Measurements from ENCODE around the gene STX18. TPM values are rescaled to one million over a fixed set of nuclear protein-coding genes. Genes with fewer than 3 reads are reported as not detected.

Gene STX18
- 10 to 100 TPM; 31.4 to 31.8 TPM for total RNA-seq

GRCh38 chr4:4541661-4542570 lies at the start of gene STX18:
TSS of gene STX18 (minus strand) at chr4:4542048. CDS start at chr4:4541964, 84 bp downstream.
- no peaks in the 10 kb centered on the region for H3K36me3 ChIP-seq
- intact Hi-C loops (cut with DNase I), result no loop called here

GRCh38 chr4:4591071-4591470 lies 49.2 kb upstream of the STX18 start:
- DNase-seq, result no peak
- intact Hi-C loops (cut with DNase I), result no loop called here
- TF ChIP-seq, protein P1, sequence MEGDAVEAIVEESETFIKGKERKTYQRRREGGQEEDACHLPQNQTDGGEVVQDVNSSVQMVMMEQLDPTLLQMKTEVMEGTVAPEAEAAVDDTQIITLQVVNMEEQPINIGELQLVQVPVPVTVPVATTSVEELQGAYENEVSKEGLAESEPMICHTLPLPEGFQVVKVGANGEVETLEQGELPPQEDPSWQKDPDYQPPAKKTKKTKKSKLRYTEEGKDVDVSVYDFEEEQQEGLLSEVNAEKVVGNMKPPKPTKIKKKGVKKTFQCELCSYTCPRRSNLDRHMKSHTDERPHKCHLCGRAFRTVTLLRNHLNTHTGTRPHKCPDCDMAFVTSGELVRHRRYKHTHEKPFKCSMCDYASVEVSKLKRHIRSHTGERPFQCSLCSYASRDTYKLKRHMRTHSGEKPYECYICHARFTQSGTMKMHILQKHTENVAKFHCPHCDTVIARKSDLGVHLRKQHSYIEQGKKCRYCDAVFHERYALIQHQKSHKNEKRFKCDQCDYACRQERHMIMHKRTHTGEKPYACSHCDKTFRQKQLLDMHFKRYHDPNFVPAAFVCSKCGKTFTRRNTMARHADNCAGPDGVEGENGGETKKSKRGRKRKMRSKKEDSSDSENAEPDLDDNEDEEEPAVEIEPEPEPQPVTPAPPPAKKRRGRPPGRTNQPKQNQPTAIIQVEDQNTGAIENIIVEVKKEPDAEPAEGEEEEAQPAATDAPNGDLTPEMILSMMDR (IDR thresholded peaks at IDR 0.05), result no peak
- Histone ChIP-seq H3K36me3 (no peaks in the 10 kb centered on the region), H3K9me3 (no peaks in the 10 kb centered on the region), H3K27me3 (no peaks in the 10 kb centered on the region), H3K9ac (ENCODE audit: low read depth in 2 of 2, low read length in 2 of 2) (no peak overlapping the region), H3K27ac (no peak overlapping the region), H3K4me1 (no peaks in the 10 kb centered on the region), H3K4me3 (no peak overlapping the region)

More at GRCh38 chr4:4541661-4542570, at the start of gene STX18:
- Histone ChIP-seq H3K4me1 (peaks cover 9% of the 10 kb centered on the region), H3K27me3 (no peaks in the 10 kb centered on the region), H3K9ac (ENCODE audit: low read depth in 2 of 2, low read length in 2 of 2) (peak within 1 kb of the TSS; percentile 94), H3K9me3 (no peaks in the 10 kb centered on the region), H3K27ac (peak within 1 kb of the TSS; percentile 81), H3K4me3 (peak within 1 kb of the TSS; percentile 81)
- TF ChIP-seq, protein P1 (IDR thresholded peaks at IDR 0.05), result no peak
- DNase-seq, result peak; percentile 89

GRCh38 chr4:4590546-4590945 lies 48.7 kb upstream of the STX18 start:
- Histone ChIP-seq H3K4me3 (no peak overlapping the region), H3K9me3 (no peaks in the 10 kb centered on the region), H3K9ac (ENCODE audit: low read depth in 2 of 2, low read length in 2 of 2) (no peak overlapping the region), H3K4me1 (no peaks in the 10 kb centered on the region), H3K27me3 (no peaks in the 10 kb centered on the region), H3K36me3 (no peaks in the 10 kb centered on the region), H3K27ac (no peak overlapping the region)
- TF ChIP-seq, protein P1 (IDR thresholded peaks at IDR 0.05), result no peak
- intact Hi-C loops (cut with DNase I), result no loop called here
- no peak for DNase-seq

DNA sequence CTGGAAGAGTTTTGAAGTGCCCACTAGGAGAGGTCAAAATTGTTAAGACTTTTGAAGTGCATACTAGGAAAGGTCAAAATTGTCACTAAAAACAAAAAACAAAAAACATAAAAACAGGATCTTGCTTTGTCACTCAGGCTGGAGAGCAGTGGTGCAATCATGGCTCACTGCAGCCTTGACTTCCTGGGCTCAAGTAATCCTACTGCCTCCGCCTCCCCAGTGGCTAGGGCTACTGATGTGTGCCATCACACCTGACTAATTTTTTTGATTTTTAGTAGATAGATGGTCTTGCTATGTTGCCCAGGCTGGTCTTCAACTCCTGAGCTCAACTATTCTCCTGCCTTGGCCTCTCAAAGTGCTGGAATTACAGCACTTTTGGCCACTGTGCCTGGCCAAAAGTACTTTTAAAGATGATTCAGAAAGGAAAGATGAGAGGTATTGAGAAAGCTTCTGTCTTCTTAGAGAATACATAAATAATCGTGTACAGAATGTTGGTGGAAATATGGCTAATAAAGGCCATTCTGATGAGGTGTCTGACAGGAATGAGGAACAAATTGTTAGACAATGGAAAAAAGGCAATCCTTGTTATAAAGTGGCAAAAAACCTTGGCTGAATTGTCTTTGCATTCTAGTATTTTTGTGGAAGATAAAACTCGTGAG lies 43.3 kb upstream of the STX18 start:
- Histone ChIP-seq H3K27me3 (no peaks in the 10 kb centered on the region), H3K9me3 (no peaks in the 10 kb centered on the region), H3K9ac (ENCODE audit: low read depth in 2 of 2, low read length in 2 of 2) (no peak overlapping the region), H3K36me3 (no peaks in the 10 kb centered on the region), H3K4me1 (no peaks in the 10 kb centered on the region), H3K4me3 (no peak overlapping the region), H3K27ac (no peak overlapping the region)
- intact Hi-C loops (cut with DNase I), result no loop called here
- TF ChIP-seq, protein P1 (IDR thresholded peaks at IDR 0.05), result no peak
- DNase-seq, result no peak

- no peaks in the 10 kb centered on the region for H3K27me3 ChIP-seq
- TF ChIP-seq, protein P1 (IDR thresholded peaks at IDR 0.05), result no peak
- H3K36me3 ChIP-seq, result no peaks in the 10 kb centered on the region
- no peak overlapping the region for H3K9ac ChIP-seq (ENCODE audit: low read depth in 2 of 2, low read length in 2 of 2)
- H3K4me1 ChIP-seq, result no peaks in the 10 kb centered on the region
- H3K9me3 ChIP-seq, result no peaks in the 10 kb centered on the region
- H3K27ac ChIP-seq, result no peak overlapping the region
- H3K4me3 ChIP-seq, result no peak overlapping the region
- DNase-seq, result no peak
- intact Hi-C loops (cut with DNase I), result no loop called here
Measured at GRCh38 chr4:4583606-4584005, 41.8 kb upstream of the STX18 start.

Data from colonic mucosa (tissue), 4 donors.